Measurements from ENCODE around the gene GJC2.

The GJC2 gene

GRCh38 chr1:228208831-228209551 lies 59.3 kb downstream of the GJC2 start:
- no peak for TF ChIP-seq CTCF (IDR thresholded peaks at IDR 0.05)
- no peak for DNase-seq (ENCODE audit: low spot score)
- Histone ChIP-seq H3K4me3 (no peak overlapping the region), H3K27ac (no peak overlapping the region)
